ENCODE data around the gene RASAL2.
"Not testable (repeated sequence)": the region's sequence is repeated elsewhere in the genome, so short reads cannot be mapped to it uniquely, and the experiment has no call there.

The RASAL2 gene

GRCh38 chr1:178072326-178072725 is 21.6 kb upstream of the RASAL2 start:
- DNase-seq = no peak

GRCh38 chr1:178075333-178075732 is 18.6 kb upstream of the RASAL2 start:
- DNase-seq = no peak

GRCh38 chr1:178076607-178077006 is 17.3 kb upstream of the RASAL2 start:
- no peak for DNase-seq

- DNase-seq = no peak
These were observed 16.0 kb upstream of the RASAL2 start for GRCh38 chr1:178077917-178078316.

- no peak for DNase-seq
These were observed 7.6 kb upstream of the RASAL2 start for GRCh38 chr1:178086294-178086693.

GRCh38 chr1:178086766-178087165 is 7.1 kb upstream of the RASAL2 start:
- no peak for DNase-seq

- DNase-seq = no peak
These were observed 5.3 kb upstream of the RASAL2 start for GRCh38 chr1:178088651-178089050.

- not testable (repeated sequence) for DNase-seq
These were observed 2.5 kb upstream of the RASAL2 start for GRCh38 chr1:178091454-178091853.

GRCh38 chr1:178091986-178092745 is 1.7 kb upstream of the RASAL2 start:
- DNase-seq = no peak

GRCh38 chr1:178092878-178093493 is 918 bp upstream of the RASAL2 start:
- DNase-seq = no peak

GRCh38 chr1:178093494-178093950 is 382 bp upstream of the RASAL2 start:
- DNase-seq = peak; percentile 69

GRCh38 chr1:178094739-178095645 is 1.1 kb downstream of the RASAL2 start:
- no peak for DNase-seq

- DNase-seq = no peak
These were observed 2.5 kb downstream of the RASAL2 start for GRCh38 chr1:178096421-178096820.

- no peak for DNase-seq
These were observed 4.4 kb downstream of the RASAL2 start for GRCh38 chr1:178098262-178098661.

GRCh38 chr1:178101266-178101630 is 7.3 kb downstream of the RASAL2 start:
- DNase-seq = no peak

GRCh38 chr1:178101654-178102053 is 7.8 kb downstream of the RASAL2 start:
- DNase-seq = no peak

- DNase-seq = no peak
These were observed 8.3 kb downstream of the RASAL2 start for GRCh38 chr1:178102218-178102617.

- DNase-seq = no peak
These were observed 13.9 kb downstream of the RASAL2 start for GRCh38 chr1:178107823-178108222.

GRCh38 chr1:178109348-178110143 is 15.6 kb downstream of the RASAL2 start:
- no peak for DNase-seq

GRCh38 chr1:178115260-178115659 is 21.4 kb downstream of the RASAL2 start:
- no peak for DNase-seq

GRCh38 chr1:178118524-178118923 is 24.6 kb downstream of the RASAL2 start:
- DNase-seq = no peak

- no peak for DNase-seq
These were observed 25.7 kb downstream of the RASAL2 start for GRCh38 chr1:178119628-178120027.

- DNase-seq = no peak
These were observed 26.2 kb downstream of the RASAL2 start for GRCh38 chr1:178120088-178120487.

Measured in activated CD4-positive, alpha-beta T cell treated with anti-CD3 and anti-CD28 coated beads, Interleukin-2, Interleukin-6, amounts not matched to agents 100 ng/mL and 50 ng/mL, durations not matched to agents 16 hours and 8 hours (primary cell).